ENCODE measurements around the gene RIPK4. TPM values are rescaled to one million over a fixed set of nuclear protein-coding genes. Genes with fewer than 3 reads are reported as not detected.

RIPK4 gene
- total RNA-seq, 1 donor from 2014 or later = not detected

- TF ChIP-seq, protein P1, sequence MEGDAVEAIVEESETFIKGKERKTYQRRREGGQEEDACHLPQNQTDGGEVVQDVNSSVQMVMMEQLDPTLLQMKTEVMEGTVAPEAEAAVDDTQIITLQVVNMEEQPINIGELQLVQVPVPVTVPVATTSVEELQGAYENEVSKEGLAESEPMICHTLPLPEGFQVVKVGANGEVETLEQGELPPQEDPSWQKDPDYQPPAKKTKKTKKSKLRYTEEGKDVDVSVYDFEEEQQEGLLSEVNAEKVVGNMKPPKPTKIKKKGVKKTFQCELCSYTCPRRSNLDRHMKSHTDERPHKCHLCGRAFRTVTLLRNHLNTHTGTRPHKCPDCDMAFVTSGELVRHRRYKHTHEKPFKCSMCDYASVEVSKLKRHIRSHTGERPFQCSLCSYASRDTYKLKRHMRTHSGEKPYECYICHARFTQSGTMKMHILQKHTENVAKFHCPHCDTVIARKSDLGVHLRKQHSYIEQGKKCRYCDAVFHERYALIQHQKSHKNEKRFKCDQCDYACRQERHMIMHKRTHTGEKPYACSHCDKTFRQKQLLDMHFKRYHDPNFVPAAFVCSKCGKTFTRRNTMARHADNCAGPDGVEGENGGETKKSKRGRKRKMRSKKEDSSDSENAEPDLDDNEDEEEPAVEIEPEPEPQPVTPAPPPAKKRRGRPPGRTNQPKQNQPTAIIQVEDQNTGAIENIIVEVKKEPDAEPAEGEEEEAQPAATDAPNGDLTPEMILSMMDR (conservative IDR thresholded peaks at IDR 0.05) = no peak
- peaks cover 3% of the 10 kb centered on the region for H3K9me3 Mint-ChIP-seq
- H3K27ac Mint-ChIP-seq (ENCODE audit: unreplicated experiment) = no peak overlapping the region
- H3K27me3 Mint-ChIP-seq (ENCODE audit: low read depth) = no peaks in the 10 kb centered on the region
- no peak for DNase-seq (ENCODE audit: low read depth, low spot score)
- peaks cover under 1% of the 10 kb centered on the region for H3K36me3 Mint-ChIP-seq (ENCODE audit: low read depth)
- peaks cover 24% of the 10 kb centered on the region for H3K4me1 Mint-ChIP-seq
- no peak overlapping the region for H3K4me3 Mint-ChIP-seq
Measured at GRCh38 chr21:41801321-41802197, 34.7 kb upstream of the RIPK4 start.

GRCh38 chr21:41800425-41801320, 33.8 kb upstream of the RIPK4 start:
- no peak for DNase-seq (ENCODE audit: low read depth, low spot score)
- H3K36me3 Mint-ChIP-seq (ENCODE audit: low read depth) = no peaks in the 10 kb centered on the region
- H3K4me1 Mint-ChIP-seq = peaks cover 28% of the 10 kb centered on the region
- no peak overlapping the region for H3K27ac Mint-ChIP-seq (ENCODE audit: unreplicated experiment)
- peaks cover 3% of the 10 kb centered on the region for H3K9me3 Mint-ChIP-seq
- no peak overlapping the region for H3K4me3 Mint-ChIP-seq
- H3K27me3 Mint-ChIP-seq (ENCODE audit: low read depth) = no peaks in the 10 kb centered on the region
- TF ChIP-seq, protein P1 (conservative IDR thresholded peaks at IDR 0.05) = no peak

DNA sequence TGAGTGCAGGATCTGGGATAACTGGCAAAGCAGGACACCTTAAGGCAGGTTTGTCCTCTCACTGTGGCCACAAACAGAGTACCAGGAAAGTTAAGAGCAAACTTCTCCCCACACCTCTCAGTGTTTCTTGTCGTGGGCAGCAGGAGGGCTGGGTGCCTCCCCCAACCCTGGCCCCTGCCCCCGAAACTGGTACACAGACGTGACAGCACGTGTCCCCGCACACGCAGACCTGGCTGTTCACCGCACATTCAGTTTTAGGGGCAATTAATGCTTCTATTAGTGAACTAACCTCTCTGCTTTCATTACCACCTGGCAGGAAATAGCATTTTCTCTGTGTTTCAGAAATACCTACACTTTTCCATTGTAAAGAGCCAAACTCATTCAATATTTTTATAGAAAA, 32.9 kb upstream of the RIPK4 start:
- Mint-ChIP-seq H3K4me1 (peaks cover 24% of the 10 kb centered on the region), H3K27ac (ENCODE audit: unreplicated experiment) (no peak overlapping the region), H3K36me3 (ENCODE audit: low read depth) (peaks cover 3% of the 10 kb centered on the region), H3K27me3 (ENCODE audit: low read depth) (no peaks in the 10 kb centered on the region), H3K4me3 (no peak overlapping the region), H3K9me3 (no peaks in the 10 kb centered on the region)
- TF ChIP-seq, protein P1 (conservative IDR thresholded peaks at IDR 0.05) = no peak
- no peak for DNase-seq (ENCODE audit: low read depth, low spot score)

DNA sequence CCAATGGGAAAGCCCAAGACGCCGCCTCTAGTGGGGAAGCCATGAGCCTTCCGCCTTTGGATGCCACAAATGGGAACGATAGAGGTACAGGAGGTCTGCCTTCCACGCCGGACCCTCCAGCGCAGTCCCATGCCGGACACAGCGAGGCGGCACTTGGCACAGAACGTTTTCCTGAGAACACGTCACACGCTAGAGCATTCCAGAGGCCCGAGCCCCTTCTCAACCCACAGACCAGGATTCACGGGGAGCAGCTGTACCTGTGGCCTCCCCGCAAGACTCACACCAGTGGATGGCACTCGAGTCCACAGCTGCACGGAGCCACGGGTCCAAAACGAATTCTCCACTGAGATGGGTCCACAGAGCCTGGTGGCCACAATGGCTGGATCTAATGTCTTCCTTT, 31.5 kb upstream of the RIPK4 start:
- peaks cover 6% of the 10 kb centered on the region for H3K9me3 Mint-ChIP-seq
- no peak for DNase-seq (ENCODE audit: low read depth, low spot score)
- TF ChIP-seq, protein P1 (conservative IDR thresholded peaks at IDR 0.05) = no peak
- no peak overlapping the region for H3K27ac Mint-ChIP-seq (ENCODE audit: unreplicated experiment)
- H3K27me3 Mint-ChIP-seq (ENCODE audit: low read depth) = no peaks in the 10 kb centered on the region
- peaks cover 10% of the 10 kb centered on the region for H3K36me3 Mint-ChIP-seq (ENCODE audit: low read depth)
- H3K4me1 Mint-ChIP-seq = peaks cover 24% of the 10 kb centered on the region
- H3K4me3 Mint-ChIP-seq = no peak overlapping the region

- TF ChIP-seq, protein P1 (conservative IDR thresholded peaks at IDR 0.05) = no peak
- DNase-seq (ENCODE audit: low read depth, low spot score) = no peak
- H3K27ac Mint-ChIP-seq (ENCODE audit: unreplicated experiment) = no peak overlapping the region
Measured at GRCh38 chr21:41796476-41797080, 29.7 kb upstream of the RIPK4 start.

More at GRCh38 chr21:41796476-41797080, 29.7 kb upstream of the RIPK4 start:
- Mint-ChIP-seq H3K4me3 (no peak overlapping the region), H3K4me1 (peaks cover 24% of the 10 kb centered on the region), H3K9me3 (peaks cover 11% of the 10 kb centered on the region), H3K36me3 (ENCODE audit: low read depth) (peaks cover 16% of the 10 kb centered on the region), H3K27me3 (ENCODE audit: low read depth) (no peaks in the 10 kb centered on the region)
